Ascending aorta (tissue), 2 donors: ENCODE data around the gene AQP6. TPM values are rescaled to one million over a fixed set of nuclear protein-coding genes. Genes with fewer than 3 reads are reported as not detected.

Experiments
- DNase-seq, 2 donors: peaks; one replicate each; pipeline ENCODE4 v3.0.0-alpha.2; 2019; ENCODE audit warnings: low spot score in 2 of 2
- H3K27ac ChIP-seq, 2 donors: fragments of 200-600 bp; sonication (generic); one replicate each; pipeline ENCODE4 v1.5.1; 2016 to 2017; ENCODE audit warnings: mild to moderate bottlenecking in 1 of 2
- H3K27me3 ChIP-seq: fragments of 200-600 bp; sonication (generic); one replicate; pipeline ENCODE4 v1.5.1; 2017
- H3K36me3 ChIP-seq, 2 donors: fragments of 200-600 bp; sonication (generic); one replicate each; pipeline ENCODE4 v1.5.1; 2016
- H3K4me1 ChIP-seq, 2 donors: fragments of 200-600 bp; sonication (generic); one replicate each; pipeline ENCODE4 v1.5.1; 2016 to 2017; ENCODE audit warnings: mild to moderate bottlenecking in 1 of 2
- H3K4me3 ChIP-seq, 2 donors: fragments of 200-600 bp; sonication (generic); one replicate each; pipeline ENCODE4 v1.5.1; 2016 to 2017; ENCODE audit warnings: mild to moderate bottlenecking in 1 of 2
- H3K9me3 ChIP-seq, 2 donors: fragments of 200-600 bp; sonication (generic); one replicate each; pipeline ENCODE4 v1.5.1; 2016
- CTCF ChIP-seq, 3 experiments: fragments of 200-600 bp in 2 of 3; fragments of 450-650 bp in 1 of 3; sonication (generic) in 2 of 3; IDR thresholded peaks; one replicate each; pipeline ENCODE4 v1.5.1; 2016 to 2019; ENCODE audit warnings: antibody characterized with exemption in 3 of 3, mild to moderate bottlenecking in 1 of 3, moderate library complexity in 1 of 3
- intact Hi-C: fragments of 100-400 bp; cut with DNase I; formaldehyde crosslinking; loops from one replicate; pipeline ENCODE4 v1.15.1; 2023
- total RNA-seq: library from RNA; depleted of rRNA; stranded (reverse); fragments of >200 nt; gene quantifications from one replicate; pipeline ENCODE4 v1.1.0, GENCODE V29; 2016

Gene AQP6
- total RNA-seq, 1 donor from 2014 or later: not detected

GRCh38 chr12:49955899-49956662 is 16.7 kb upstream of the AQP6 start:
- Histone ChIP-seq H3K9me3 (no peaks in the 10 kb centered on the region), H3K27ac (no peak overlapping the region), H3K36me3 (no peaks in the 10 kb centered on the region), H3K4me3 (no peak overlapping the region), H3K4me1 (peaks cover 0 to 7% of the 10 kb centered on the region in 2 donors), H3K27me3 (no peaks in the 10 kb centered on the region)
- no peak for TF ChIP-seq CTCF (IDR thresholded peaks at IDR 0.05)
- DNase-seq: no peak
- intact Hi-C loops: no loop called here

- Histone ChIP-seq H3K4me3 (no peak overlapping the region), H3K4me1 (peaks cover 0 to 10% of the 10 kb centered on the region in 2 donors), H3K27me3 (no peaks in the 10 kb centered on the region), H3K9me3 (no peaks in the 10 kb centered on the region), H3K27ac (no peak overlapping the region), H3K36me3 (no peaks in the 10 kb centered on the region)
- DNase-seq: no peak
- intact Hi-C loops: no loop called here
- no peak for TF ChIP-seq CTCF (IDR thresholded peaks at IDR 0.05)
These were observed 15.8 kb upstream of the AQP6 start for GRCh38 chr12:49956663-49957569.

DNA sequence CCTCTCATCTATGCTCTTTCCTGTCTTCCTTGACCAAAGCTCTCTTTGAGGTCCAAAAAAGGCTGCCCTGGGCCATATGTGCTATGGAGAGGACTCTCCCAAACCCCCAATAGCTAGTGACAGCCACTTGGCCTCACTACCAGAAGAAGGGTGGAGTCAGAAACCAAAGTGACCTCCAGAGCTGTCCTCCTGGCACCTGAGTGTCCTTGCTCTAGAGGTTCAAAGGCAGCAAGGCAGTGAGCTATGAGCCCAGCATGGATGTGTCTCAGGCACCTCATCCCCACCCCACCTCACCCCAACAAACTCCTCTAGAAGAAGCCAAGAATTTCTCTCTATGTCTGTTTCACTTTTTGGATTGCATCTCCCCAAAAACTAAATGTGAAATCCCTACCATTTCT is 15.2 kb upstream of the AQP6 start:
- Histone ChIP-seq H3K27ac (no peak overlapping the region), H3K9me3 (no peaks in the 10 kb centered on the region), H3K36me3 (no peaks in the 10 kb centered on the region), H3K27me3 (no peaks in the 10 kb centered on the region), H3K4me1 (peaks cover 0 to 13% of the 10 kb centered on the region in 2 donors), H3K4me3 (no peak overlapping the region)
- TF ChIP-seq CTCF (IDR thresholded peaks at IDR 0.05): no peak
- no peak for DNase-seq
- intact Hi-C loops: no loop called here

DNA sequence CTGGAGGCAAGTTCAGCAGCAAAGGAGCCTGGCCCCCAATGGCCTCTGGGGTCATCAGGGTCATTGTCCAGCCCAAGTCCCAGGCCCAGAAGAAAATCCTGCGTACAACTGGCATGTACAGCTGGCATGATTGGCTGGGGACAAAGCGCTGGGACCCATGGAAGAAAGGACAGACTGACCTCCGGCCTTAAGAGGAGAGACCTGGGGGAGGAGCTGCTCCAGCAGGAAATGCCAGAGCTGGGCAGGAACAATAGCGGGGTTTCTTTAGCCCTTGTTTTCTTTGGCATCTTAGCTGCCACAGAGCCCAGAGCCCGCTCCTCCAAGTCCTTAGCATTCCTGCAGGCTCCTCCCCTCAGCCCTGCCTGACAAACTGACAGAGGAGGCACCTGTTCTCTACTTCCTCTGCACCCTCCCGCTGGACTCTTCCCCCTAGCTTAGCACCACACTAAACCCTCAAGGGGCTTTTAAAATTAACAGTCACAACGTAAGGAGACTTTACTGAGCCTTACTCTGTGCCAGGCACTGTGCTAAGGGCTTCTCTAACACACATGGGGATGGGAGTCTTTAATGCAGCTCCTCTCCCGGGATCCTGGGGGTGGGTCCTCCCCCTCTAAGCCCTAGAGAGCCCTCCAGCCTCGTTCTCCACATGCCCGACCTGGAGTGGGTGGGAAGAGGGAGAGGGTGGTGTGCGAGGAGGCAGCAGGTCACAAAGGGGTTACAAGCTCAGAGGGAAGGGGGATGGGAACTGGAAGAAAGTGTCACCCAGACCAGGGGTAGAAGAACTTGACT is 12.9 kb upstream of the AQP6 start:
- no peaks in the 10 kb centered on the region for H3K36me3 ChIP-seq
- no peaks in the 10 kb centered on the region for H3K27me3 ChIP-seq
- peaks cover 0 to 19% of the 10 kb centered on the region in 2 donors for H3K4me1 ChIP-seq
- H3K9me3 ChIP-seq: no peaks in the 10 kb centered on the region
- H3K27ac ChIP-seq: no peak overlapping the region
- no peak for DNase-seq
- intact Hi-C loops: loop anchor here (10.0 kb wide), 1 partner anchor 205 kb away; the partner anchor contains the start of gene CERS5
- H3K4me3 ChIP-seq: no peak overlapping the region
- no peak for TF ChIP-seq CTCF (IDR thresholded peaks at IDR 0.05)

DNA sequence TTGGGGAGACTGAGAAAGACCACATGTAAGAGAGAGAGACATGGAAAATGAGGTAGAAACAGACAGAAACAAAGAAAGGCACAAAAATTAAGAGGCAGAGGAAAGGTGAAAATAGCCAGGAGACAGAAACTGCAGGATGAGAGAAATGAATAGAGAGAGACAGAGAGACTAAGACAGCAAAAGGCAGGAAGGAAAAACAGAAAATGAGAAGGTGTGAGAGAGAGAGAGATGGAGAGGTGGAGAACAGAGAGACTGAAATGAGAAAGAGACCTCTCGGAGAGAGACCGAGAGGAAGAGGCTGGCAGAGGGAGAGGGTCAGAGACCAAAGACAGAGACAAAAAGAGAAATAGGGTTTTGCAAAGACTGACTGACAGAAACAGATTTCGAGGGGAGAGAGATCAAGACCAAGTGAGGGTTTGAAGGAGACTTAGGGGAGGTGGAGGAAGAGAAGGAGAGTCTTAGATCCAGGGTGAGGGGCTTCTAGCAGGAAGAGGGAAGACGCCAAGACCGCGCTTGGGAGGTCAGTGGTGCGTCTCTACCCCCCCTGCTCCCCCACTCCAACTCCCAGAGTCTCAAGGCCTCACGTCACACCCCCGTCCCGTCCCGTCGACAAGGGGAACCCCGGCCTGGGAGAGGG is 12.2 kb upstream of the AQP6 start:
- H3K4me3 ChIP-seq: peak overlapping the region in 1 of 2 donors; percentile 62
- no peaks in the 10 kb centered on the region for H3K9me3 ChIP-seq
- peaks cover 0 to 19% of the 10 kb centered on the region in 2 donors for H3K4me1 ChIP-seq
- no peaks in the 10 kb centered on the region for H3K27me3 ChIP-seq
- H3K36me3 ChIP-seq: no peaks in the 10 kb centered on the region
- no peak for TF ChIP-seq CTCF (IDR thresholded peaks at IDR 0.05)
- intact Hi-C loops: loop anchor here (10.0 kb wide), 1 partner anchor 204 kb away; the partner anchor contains the start of gene CERS5
- no peak for DNase-seq
- H3K27ac ChIP-seq: no peak overlapping the region
